ENCODE measurements around the gene NLRP6.
"Not testable (repeated sequence)": the region's sequence is repeated elsewhere in the genome, so short reads cannot be mapped to it uniquely, and the experiment has no call there.

Gene NLRP6

GRCh38 chr11:327581-327923 lies 49.3 kb downstream of the NLRP6 start:
- DNase-seq = no peak

- no peak for DNase-seq
These were observed 49.8 kb downstream of the NLRP6 start for GRCh38 chr11:328012-328411.

GRCh38 chr11:328516-329100 lies 50.4 kb downstream of the NLRP6 start:
- not testable (repeated sequence) for DNase-seq

- DNase-seq = no peak
These were observed 51.7 kb downstream of the NLRP6 start for GRCh38 chr11:329886-330253.

- no peak for DNase-seq
These were observed 52.1 kb downstream of the NLRP6 start for GRCh38 chr11:330307-330693.

GRCh38 chr11:330694-331357 lies 52.6 kb downstream of the NLRP6 start:
- DNase-seq = no peak

GRCh38 chr11:331358-332060 lies 53.3 kb downstream of the NLRP6 start:
- DNase-seq = no peak

GRCh38 chr11:332651-333480 lies 54.7 kb downstream of the NLRP6 start:
- DNase-seq = no peak

- not testable (repeated sequence) for DNase-seq
These were observed 55.5 kb downstream of the NLRP6 start for GRCh38 chr11:333616-334263.

GRCh38 chr11:334264-334994 lies 56.2 kb downstream of the NLRP6 start:
- no peak for DNase-seq
